HG02981 (cell line): ENCODE data around the gene BHLHE41.

Experiments
- ATAC-seq: cut with Tn5 transposase; IDR thresholded peaks from one replicate; pipeline ENCODE4 v1.9.1; 2021; ENCODE audit warnings: mild to moderate bottlenecking, moderate library complexity; ENCODE audit not compliant: unreplicated experiment

BHLHE41 gene

DNA sequence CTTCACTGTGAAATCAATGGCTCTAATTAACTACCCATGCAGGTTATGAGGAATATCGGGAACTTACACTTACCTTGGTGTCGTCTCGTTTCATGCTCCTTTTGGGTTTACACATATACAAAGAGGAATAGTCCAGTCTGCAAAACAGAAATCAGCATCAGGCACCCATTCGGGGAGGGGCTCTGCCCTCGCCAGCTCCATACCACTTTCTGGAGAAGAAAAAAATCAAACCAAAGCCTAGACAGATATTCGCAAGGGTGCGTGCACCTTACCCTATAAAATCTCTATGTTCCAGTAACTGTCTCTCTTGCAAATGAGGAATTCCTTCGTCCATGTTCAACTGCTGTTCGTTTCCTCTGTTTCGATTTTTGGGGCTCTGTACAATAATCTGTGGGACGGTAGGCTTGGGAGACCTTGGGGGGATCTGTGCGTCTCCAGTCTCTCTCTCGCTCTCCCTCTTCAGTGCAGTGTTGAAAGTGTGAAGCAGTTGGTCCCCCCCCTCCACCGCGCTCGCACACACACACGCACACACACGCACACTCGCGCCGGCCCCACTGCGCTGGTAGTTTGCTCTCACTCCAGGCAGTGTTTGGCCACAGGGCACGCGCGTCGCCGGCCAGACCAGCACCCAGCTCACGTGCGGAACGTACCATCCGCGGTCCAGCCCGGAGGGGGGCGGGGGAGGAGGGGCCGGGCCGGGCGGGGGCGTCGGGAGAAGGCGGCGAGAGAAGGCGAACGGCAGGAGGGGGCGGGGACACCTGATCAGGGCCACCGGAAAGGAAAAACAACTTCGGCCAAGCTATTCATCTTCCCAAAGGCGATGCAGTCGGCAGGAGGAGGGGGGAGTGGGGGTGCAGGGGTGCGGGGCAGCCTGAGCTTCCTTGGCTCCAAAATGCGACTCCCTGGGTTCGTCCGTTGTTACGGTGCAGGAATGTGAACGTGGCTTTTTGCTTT is at the start of gene BHLHE41:
Gene BHLHE41, minus strand, starts transcription at position 592 of the 954 bp plus-strand sequence. Its CDS starts 258 bp downstream, at position 334.
- ATAC-seq: no peak

DNA sequence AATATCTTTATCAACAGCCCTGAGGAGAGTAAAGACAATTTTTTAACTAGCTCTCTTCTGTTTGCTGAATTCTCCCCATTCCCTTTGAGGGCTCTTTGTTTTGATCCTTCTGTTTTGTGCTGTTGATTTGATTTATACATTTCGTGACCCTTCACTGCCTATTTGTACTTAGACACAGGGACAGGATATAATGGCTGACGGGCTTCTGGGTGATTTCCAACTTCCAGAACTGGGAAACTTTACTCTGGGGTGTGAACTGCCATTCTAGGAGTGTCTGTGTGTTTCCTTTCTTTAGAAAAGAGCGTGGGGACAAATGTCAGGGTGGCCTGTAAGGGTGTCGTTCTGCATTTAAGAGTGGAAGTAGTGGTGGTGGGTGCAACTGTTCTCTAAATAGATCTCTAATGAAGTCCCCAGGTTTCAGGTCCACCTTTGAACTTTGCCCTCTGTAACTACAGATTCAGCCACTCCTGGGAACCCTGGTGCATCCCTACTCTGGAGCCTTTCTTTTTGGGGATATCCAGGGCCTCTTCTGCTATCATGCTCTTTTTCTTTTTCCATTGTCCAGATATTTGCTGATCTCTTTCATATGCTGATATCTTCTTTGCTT is 48.2 kb upstream of the BHLHE41 start:
- ATAC-seq: no peak

DNA sequence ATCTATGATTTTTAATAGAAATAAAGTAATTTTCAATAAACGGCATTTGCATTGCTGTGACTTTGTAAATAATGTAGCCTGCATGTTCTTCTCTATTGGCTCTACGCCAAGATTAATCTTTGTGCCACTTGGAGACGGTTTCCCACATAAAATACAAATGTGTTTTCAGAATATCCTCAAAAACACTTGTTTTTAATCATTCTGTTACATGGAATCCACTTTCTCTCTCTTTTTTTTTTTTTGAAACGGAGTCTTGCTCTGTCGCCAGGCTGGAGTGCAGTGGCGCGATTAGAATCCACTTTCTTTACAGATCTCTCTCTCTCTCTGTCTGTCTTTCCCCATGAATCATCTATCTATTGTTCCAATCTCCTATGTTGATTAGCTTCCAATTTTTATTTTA is 47.7 kb upstream of the BHLHE41 start:
- no peak for ATAC-seq

DNA sequence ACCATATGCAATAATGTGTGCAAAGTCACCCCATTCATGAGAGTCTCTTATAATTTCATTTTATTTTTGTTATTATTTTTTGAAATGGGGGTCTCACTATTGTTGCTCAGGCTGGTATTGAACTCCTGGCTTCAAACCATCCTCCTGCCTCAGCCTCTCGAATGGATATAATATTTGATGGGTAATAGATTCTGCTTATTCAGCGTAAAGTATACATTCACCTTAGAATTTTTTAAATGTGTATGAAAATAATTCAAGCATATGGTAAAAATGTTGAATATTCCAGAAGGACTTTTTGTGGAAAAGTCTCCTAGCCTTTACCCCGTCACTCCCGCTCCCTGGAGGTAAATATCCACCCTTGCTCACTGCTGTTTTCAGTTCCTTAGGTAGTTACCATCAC is 47.2 kb upstream of the BHLHE41 start:
- ATAC-seq: no peak

DNA sequence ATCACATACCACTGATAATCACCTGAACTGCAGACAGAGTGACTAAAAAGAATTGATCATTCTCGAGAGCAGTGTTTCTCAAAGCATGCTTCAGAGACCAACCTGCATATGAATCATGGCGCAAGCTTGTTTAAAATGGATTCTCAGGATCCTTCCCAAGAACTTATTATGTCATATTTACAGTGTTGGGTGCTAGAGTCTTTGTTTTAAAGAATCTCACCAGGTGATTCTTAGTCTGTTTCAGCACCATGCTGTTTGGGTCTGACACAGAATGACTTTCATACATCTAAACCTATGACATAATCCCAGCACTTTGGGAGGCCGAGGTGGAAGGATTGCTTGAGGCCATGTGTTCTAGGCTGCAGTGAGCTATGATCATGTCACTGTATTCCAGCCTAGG is 39.3 kb upstream of the BHLHE41 start:
- no peak for ATAC-seq

DNA sequence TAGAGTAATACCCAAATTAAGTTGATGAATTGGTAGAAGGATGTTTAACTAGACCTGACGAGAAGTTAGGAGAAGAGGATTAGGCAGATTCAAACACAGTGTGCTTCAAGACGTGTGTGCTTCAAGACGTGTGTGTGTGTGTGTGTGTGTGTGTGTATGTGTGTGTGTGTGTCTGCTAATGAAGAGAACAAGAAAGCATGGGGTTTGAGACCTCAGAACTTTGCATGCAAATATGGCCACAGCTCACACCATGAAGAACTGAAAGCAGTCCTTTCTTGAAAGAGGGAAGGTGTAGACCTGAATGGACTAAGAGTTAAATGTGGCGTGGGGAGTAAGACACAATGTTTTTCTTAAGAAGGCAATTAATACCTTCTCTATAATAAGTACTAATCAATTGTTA is 38.1 kb upstream of the BHLHE41 start:
- peak; percentile 82 for ATAC-seq

DNA sequence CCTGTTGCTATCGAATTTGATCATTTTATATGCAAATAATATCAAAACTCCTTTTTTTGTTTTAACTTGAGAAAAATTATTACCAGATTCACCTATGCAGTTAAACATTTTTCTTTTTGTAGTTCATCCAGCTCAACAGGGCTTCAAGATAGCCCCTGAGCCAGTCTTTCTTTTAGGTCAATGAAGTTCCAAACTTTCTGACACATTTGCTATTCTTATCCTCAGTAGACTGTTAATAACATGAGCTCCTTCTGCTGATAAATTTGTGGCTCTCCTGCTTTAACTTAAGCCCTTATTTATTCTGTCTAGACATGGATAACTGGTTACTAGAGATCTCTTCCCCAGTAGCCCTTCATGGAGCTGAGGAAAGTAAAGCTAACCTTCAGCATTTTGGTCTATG is 37.3 kb upstream of the BHLHE41 start:
- ATAC-seq: no peak

DNA sequence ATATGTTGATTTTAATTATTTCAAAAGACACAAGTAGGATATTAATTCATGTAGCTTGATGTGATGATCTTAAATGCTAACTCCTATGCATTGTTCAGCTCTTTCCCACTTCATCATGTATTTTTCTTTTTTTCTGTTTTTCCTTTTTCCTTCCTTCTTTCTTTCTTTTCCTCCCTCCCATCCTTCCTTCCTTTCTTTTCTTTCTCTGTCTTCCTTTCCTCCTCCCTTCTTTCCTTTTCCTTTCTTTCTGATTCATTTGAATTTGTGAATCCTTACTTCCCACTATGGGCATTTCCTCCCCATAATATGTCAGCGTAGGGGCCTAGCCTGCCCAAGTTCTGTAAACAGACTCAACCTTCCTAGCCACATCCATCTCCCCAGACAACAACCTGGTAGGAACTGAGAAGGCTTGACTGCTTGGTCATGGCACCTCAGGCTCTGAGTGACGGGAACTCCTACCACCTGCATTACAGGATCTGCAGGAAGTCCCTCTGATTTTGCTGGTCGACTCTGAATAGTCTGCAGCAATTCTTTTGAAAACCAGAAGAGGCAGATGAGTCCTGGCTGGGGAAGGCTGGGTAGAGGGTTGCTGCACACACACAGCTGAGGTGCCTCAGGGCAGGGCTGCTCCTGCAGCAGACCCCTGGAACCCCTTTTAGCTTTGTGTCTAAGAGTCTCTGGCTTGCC is 33.4 kb upstream of the BHLHE41 start:
- no peak for ATAC-seq

DNA sequence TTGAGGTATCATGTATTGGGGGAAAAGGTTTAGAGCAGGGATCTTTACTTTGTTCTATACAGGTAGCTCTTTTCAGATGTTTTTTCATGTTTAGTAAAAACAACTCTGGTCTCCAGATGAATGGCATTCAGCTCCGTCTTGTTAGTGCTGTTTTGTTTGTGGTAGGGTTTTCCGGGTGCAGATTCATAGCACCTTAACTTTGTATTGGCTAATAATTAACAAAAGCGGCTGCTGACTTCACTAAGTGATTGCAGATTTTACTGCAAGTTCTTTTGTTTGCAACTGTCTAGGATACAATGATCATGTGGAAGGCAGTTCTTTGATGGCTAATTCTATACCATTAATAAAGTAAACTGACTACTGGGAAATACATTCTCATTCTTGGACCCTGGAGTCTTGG is 32.2 kb upstream of the BHLHE41 start:
- ATAC-seq: peak; percentile 25

DNA sequence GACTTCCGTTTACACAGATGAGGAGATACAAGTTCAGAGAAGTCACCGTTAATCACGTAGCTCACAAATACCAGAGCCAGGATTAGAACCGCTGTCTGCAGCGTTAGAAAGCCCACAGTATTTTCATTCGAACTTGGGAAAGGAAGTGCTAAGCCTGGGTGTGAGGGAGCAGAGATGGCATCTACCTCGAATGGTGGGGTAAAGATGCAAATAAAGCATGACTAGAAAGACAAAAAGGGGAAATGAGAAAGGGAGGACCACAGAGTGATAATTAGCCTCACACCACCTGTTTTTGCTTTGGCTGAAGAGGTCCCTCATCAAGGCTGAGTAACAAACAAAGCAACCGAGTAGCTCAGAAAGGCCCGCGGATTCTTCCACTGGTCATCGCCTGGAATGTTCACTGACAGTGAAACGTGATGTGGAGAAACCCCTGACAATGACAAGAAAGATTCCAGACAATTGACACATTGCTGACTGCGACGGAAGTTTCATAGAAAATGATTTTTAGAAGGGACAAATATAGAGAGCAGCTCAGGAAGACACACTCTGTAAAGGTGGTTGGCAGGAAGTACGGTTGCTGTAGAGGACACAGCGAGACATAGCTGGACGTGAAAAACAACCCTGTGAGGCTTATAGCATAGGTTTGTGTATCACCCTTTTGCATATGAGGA is 31.5 kb upstream of the BHLHE41 start:
- ATAC-seq: peak; percentile 86

DNA sequence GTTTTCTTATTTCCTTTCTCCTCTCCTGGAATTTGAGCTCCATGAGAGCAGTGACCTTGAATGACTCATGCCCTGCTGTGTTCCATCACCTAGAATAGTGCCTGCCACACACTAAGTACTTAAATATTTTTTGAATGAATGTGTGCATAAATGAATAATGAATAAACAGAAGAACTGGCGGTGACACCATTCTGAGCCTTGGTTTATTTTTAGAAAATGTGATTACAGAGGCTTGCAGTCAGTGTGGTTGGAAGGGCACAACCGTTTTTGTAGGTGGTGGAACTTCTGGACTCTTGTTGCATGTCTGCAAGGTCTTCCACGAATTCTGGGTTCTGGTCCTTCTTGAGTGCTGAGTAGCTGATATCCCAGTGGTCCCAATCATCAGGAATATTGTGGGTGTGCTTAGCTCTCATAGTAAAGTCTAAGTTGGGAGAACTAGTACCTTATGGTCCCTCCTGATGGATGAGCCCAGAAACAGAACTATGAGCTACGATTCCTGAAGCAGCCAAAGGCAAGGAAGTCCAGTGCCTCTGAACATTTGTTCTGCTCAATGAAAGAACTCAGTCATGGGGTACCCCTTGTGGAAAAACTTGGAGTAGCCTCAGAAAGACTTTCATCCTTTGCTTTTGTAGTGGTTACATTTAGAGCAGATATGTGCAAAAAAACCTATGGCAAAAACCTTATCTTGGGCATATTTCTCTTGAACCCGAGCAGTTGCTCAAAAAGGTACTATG is 28.8 kb upstream of the BHLHE41 start:
- no peak for ATAC-seq

DNA sequence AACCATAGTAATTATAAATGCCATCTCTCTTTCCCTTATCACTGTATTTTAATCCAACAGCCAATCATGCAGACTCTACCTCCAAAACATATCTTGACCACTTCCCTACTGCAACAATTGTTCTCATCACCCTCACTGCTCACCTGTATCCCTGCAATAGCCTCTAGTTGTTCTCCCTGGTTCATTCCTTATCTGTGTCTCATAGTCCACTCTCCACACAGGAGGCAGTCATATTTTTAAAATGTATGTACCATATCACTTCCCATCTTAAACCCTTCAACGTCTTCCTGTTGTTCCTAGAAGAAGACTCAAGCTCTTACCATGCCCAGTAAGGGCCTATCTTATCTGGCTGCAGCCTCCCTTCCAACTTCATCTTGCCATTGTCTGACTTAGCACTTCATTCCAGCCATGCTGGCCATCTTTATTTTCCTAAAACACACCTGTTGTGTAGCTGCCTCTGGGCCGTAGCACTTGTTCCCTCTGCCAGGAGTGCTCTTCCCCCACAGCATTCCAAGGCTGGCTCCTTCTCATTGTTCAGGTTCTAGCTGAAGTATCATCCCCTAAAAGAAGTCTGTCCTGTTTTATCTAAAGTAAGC is 27.8 kb upstream of the BHLHE41 start:
- ATAC-seq: no peak

DNA sequence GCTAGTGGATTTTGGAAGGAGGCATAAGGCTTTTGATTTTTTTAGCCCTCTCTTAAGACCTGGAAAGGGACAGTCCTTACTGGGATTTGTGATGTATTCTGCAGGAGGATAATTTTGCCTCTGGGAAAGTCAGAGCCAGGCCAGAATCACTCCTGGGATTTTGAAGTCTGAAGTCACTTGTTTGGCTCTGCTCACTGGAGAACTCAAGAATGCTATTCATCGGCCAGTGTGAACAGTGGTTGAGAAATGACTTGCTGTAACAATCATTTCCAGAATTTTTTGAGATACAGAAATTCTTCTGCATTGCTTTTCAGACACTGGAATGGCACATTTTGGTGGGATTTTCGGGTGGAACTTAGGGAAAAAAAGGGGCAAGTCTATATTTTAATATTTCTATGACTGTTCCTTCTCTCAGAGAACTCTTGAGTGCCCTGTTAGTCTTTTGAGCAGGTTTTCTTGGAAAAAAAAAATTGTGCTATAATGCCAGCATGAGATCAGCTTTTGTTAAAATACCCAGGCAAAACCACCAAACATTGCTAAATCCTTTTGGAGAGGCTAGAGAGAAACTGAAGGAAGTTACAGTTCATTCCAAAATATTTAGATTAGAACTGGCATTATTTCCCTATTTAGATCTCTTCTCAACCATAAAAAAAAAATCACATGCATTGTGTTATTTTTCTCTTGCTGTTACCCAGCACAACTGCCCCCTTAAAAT is 26.1 kb upstream of the BHLHE41 start:
- ATAC-seq: no peak

DNA sequence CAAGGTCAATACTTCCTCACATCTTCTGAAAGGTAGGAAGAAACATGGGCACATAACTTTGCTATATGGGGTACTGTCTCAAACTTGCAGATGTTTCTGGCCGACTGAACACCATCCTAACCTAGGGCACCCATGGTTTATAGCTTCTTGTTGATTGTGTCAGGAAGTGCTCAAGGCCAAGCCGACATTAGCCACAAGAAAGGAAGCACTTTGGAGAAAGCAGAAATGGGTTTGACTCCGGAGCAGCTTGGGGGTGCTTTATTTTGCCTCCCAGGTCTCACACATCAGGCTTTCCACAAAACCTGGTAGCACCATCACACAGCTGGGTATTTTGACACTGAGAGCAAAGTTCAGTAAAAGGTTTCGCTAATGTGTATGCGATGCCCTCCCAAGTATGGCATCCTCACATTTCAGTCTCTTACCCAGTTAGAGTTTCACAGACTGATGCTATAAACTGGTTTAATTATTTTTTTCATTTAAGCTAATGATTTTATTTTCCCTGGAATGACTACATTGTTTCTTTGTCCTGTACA is 25.2 kb upstream of the BHLHE41 start:
- no peak for ATAC-seq

DNA sequence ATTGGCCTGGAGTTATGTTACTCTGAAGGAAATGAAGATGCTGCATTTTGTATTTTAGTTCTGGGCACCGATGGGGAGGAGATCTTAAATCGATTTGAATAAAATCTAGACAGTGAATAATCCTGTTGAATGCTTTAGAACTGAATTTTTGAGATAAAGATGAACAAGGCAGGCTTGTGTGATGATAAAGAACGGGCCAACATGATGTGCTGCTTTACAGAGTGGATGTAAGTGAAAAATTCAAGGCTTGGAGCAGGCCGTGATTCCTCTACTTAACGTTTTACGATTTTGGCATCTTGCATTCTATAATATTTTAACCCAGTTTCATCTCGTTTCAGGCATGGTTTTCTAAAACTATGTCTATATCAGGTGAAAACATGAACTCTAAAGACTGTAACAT is 23.5 kb upstream of the BHLHE41 start:
- no peak for ATAC-seq

DNA sequence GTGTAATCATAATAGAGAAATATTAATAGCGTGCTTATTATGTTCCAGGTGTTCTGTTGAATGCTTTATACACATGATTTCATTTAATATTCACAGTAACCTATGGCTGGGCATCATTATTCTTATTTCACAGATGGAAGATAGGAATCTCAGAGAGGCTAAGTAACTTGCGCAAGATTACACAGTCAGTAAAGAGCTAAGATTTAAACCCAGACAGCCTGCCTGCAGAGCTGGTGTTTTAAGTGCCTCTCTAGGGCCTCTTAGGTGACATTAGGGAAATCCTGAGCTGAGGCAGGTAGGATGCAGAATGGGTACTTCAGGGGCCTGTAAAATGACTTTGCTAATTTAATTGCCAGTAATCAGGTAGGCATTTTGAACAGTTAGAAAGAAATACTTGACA is 18.5 kb upstream of the BHLHE41 start:
- ATAC-seq: no peak

DNA sequence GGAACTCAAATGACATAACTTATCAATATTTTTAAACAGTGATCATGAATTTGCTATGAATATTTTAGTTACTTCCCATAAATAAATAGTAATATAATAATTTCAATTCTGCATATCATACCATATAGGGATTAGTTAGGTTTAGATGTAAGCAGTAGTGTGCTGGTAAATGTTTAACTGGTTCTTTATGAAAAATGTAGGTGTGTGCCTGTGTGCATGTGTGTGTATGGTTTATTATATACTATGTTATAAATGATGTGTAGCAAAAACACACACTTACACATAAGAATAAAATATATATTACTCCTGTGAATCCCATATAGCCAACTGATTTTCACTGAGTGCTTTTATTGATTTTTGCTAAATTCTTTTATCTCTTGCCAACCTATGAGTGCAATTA is 14.0 kb upstream of the BHLHE41 start:
- no peak for ATAC-seq

DNA sequence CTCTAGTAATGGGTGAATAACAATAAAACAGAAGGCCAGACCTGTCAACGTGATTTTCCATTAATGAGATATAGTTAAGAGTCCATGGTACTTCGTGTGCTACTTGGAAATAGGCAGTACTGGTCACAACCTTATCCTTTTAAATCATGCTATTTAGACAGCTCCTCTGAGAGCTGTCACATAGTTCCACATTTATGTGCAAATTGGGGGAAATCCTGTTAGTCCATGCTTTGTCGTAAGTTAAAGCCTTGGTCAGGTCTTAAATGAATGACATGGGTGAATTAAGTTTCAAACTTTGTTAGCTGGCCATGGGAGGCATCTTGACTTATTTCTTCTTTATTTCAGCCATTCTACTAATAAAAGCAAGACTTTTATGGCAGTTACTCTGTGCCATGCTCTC is 11.9 kb upstream of the BHLHE41 start:
- no peak for ATAC-seq

DNA sequence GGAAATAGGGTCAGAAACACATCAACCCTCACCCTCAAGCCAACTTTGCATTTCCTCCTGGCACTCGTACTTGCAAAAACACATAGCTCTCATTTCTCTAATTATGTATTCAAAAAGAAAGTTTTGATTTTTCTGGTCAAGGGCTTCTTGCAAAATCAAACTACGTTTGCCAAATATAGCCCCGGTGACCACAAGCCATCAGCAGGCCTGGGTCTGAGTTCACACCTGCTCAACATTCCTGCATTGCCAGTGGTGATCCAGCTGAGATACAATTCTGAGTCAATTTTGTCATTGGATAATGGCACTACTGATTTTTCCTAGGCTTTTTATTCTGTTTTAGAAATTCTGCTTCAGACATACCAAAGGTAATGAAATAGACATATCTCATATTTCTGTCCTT is 10.7 kb upstream of the BHLHE41 start:
- ATAC-seq: no peak
